Caco-2 (cell line): ENCODE data around the gene CNR1. TPM values are rescaled to one million over a fixed set of nuclear protein-coding genes. Genes with fewer than 3 reads are reported as not detected.

Experiments
- BruUV-seq: library from RNA; stranded (reverse); fragments of 400-500 nt; replicated peaks from 2 replicates; lab custom pipeline; 2021; lab: Mats Ljungman, UMichigan
- CTCF ChIA-PET: fragments of 300-600 bp; sonication (Branson Sonifier 250); formaldehyde crosslinking; loops from one replicate; lab custom pipeline; 2022; ENCODE audit warnings: antibody characterized with exemption; lab: Charles Lee
- POLR2A ChIA-PET: fragments of 300-600 bp; sonication (Branson Sonifier 250); formaldehyde crosslinking; loops from one replicate; lab custom pipeline; 2022; ENCODE audit warnings: antibody characterized with exemption; lab: Charles Lee
- DNase-seq, 2 experiments: peaks; one replicate each; pipeline versions ENCODE4 v3.0.0 to v3.0.0-alpha.2; 2020 to 2022
- H3K27me3 ChIP-seq: replicated peaks from 2 replicates; pipeline ENCODE4 v1.6.0; 2011; ENCODE audit warnings: low read length; ENCODE audit not compliant: control insufficient read depth, insufficient read depth
- H3K36me3 ChIP-seq: 2 replicates; pipeline ENCODE4 v1.5.1; 2011; ENCODE audit warnings: low read length; ENCODE audit not compliant: control insufficient read depth, insufficient read depth
- H3K4me1 ChIP-seq: fragments of 250-450 bp; sonication (Bioruptor Pico); 2 replicates; pipeline ENCODE4 v1.5.1; 2020; ENCODE audit warnings: mild to moderate bottlenecking
- H3K4me3 ChIP-seq: 2 replicates; pipeline ENCODE4 v1.5.1; 2011; ENCODE audit warnings: low read depth, mild to moderate bottlenecking, control low read depth, low read length
- H3K9me3 ChIP-seq: fragments of 250-450 bp; sonication (Bioruptor Pico); 2 replicates; pipeline ENCODE4 v1.5.1; 2020; ENCODE audit warnings: mild to moderate bottlenecking, moderate library complexity
- H3K27ac Mint-ChIP-seq: one replicate; pipeline ENCODE4 v1.8.0; 2022; ENCODE audit warnings: mixed read lengths; ENCODE audit not compliant: unreplicated experiment
- H3K27me3 Mint-ChIP-seq: one replicate; pipeline ENCODE4 v1.8.0; 2022; ENCODE audit warnings: mixed read lengths; ENCODE audit not compliant: insufficient read depth, unreplicated experiment
- H3K36me3 Mint-ChIP-seq: one replicate; pipeline ENCODE4 v1.8.0; 2022; ENCODE audit warnings: mild to moderate bottlenecking, mixed read lengths; ENCODE audit not compliant: insufficient read depth, unreplicated experiment
- H3K4me1 Mint-ChIP-seq: one replicate; pipeline ENCODE4 v1.8.0; 2022; ENCODE audit warnings: low read depth, mixed read lengths; ENCODE audit not compliant: unreplicated experiment
- H3K4me3 Mint-ChIP-seq: one replicate; pipeline ENCODE4 v1.8.0; 2022; ENCODE audit warnings: mild to moderate bottlenecking, moderate library complexity, mixed read lengths; ENCODE audit not compliant: unreplicated experiment
- H3K9me3 Mint-ChIP-seq: one replicate; pipeline ENCODE4 v1.8.0; 2022; ENCODE audit warnings: mixed read lengths; ENCODE audit not compliant: unreplicated experiment
- intact Hi-C: fragments of 100-400 bp; cut with micrococcal nuclease; formaldehyde crosslinking; loops from one replicate; pipeline ENCODE4 v1.10.0; 2022; ENCODE audit not compliant: unreplicated experiment
- total RNA-seq: library from RNA; stranded (reverse); gene quantifications from 2 replicates; pipeline ENCODE4 v1.2.3, GENCODE V29; 2022
- TF ChIP-seq, protein P1 (sequence below), 2 experiments: fragments of 200-600 bp in 1 of 2; IDR thresholded peaks; 1 replicate in 1 of 2; 2 replicates in 1 of 2; pipeline versions ENCODE4 v1.5.1 to v1.8.0; 2011 to 2022; ENCODE audit warnings: antibody characterized with exemption in 1 of 2, control low read depth in 1 of 2, inconsistent platforms in 1 of 2, low read depth in 1 of 2, low read length in 1 of 2, mild to moderate bottlenecking in 1 of 2, moderate library complexity in 1 of 2; ENCODE audit not compliant: insufficient read depth in 1 of 2, severe bottlenecking in 1 of 2, unreplicated experiment in 1 of 2

The CNR1 gene
- total RNA-seq, 1 experiment from 2014 or later, result not detected

- Histone ChIP-seq H3K36me3 (no peaks in the 10 kb centered on the region), H3K9me3 (no peaks in the 10 kb centered on the region), H3K27me3 (no peaks in the 10 kb centered on the region), H3K4me1 (no peaks in the 10 kb centered on the region), H3K4me3 (no peak overlapping the region)
- TF ChIP-seq, protein P1, sequence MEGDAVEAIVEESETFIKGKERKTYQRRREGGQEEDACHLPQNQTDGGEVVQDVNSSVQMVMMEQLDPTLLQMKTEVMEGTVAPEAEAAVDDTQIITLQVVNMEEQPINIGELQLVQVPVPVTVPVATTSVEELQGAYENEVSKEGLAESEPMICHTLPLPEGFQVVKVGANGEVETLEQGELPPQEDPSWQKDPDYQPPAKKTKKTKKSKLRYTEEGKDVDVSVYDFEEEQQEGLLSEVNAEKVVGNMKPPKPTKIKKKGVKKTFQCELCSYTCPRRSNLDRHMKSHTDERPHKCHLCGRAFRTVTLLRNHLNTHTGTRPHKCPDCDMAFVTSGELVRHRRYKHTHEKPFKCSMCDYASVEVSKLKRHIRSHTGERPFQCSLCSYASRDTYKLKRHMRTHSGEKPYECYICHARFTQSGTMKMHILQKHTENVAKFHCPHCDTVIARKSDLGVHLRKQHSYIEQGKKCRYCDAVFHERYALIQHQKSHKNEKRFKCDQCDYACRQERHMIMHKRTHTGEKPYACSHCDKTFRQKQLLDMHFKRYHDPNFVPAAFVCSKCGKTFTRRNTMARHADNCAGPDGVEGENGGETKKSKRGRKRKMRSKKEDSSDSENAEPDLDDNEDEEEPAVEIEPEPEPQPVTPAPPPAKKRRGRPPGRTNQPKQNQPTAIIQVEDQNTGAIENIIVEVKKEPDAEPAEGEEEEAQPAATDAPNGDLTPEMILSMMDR (IDR thresholded peaks at IDR 0.05; ENCODE audit: insufficient read depth in 1 of 2, low read depth in 1 of 2, low read length in 1 of 2, severe bottlenecking in 1 of 2, unreplicated experiment in 1 of 2), result no peak
- Mint-ChIP-seq H3K4me3 (no peak overlapping the region), H3K27ac (no peak overlapping the region), H3K36me3 (no peaks in the 10 kb centered on the region), H3K4me1 (no peaks in the 10 kb centered on the region), H3K27me3 (peaks cover 6% of the 10 kb centered on the region), H3K9me3 (no peaks in the 10 kb centered on the region)
- ChIA-PET CTCF (no interaction called here), POLR2A (no interaction called here)
- no TSS peak for BruUV-seq
- intact Hi-C loops, result no loop called here
- no peak for DNase-seq
These were observed 58.9 kb downstream of the CNR1 start for GRCh38 chr6:88107241-88107640.

DNA sequence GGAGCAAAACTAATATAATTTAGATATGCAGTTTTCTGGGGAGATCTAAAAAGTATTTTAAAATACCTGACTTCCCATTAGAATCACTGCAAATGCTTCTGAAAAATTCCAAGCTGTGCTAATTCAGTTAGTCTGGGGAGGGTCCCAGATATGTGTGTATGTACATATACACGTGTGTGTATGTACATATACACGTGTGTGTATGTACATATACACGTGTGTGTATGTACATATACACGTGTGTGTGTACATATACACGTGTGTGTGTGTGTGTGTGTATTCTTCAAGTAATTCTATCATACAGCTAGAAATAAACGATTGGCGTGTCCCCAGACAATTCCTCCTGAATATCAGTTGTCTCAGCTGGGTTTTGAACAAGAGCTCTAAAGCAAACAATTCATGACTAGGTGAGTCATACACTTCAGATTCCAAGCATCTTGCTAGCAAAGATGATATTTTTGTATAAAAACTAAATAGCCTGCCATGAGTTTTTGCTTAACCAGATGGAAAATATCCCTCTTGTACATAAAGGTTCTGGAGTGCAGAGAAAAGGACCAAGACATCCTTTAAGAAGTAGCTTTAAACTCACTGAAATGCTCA, 60.3 kb downstream of the CNR1 start:
- TF ChIP-seq, protein P1 (IDR thresholded peaks at IDR 0.05; ENCODE audit: insufficient read depth in 1 of 2, low read depth in 1 of 2, low read length in 1 of 2, severe bottlenecking in 1 of 2, unreplicated experiment in 1 of 2), result no peak
- ChIA-PET CTCF (no interaction called here), POLR2A (no interaction called here)
- Mint-ChIP-seq H3K36me3 (no peaks in the 10 kb centered on the region), H3K27me3 (peaks cover 6% of the 10 kb centered on the region), H3K9me3 (no peaks in the 10 kb centered on the region), H3K4me1 (no peaks in the 10 kb centered on the region), H3K27ac (no peak overlapping the region), H3K4me3 (no peak overlapping the region)
- Histone ChIP-seq H3K36me3 (no peaks in the 10 kb centered on the region), H3K4me1 (no peaks in the 10 kb centered on the region), H3K4me3 (no peak overlapping the region), H3K27me3 (no peaks in the 10 kb centered on the region), H3K9me3 (no peaks in the 10 kb centered on the region)
- DNase-seq, result no peak
- intact Hi-C loops, result no loop called here
- no TSS peak for BruUV-seq

Other genes starting within 250 kb of the CNR1 start
- gene SPACA1, start 118.5 kb downstream of the CNR1 start, total RNA-seq, result not detected in 2 replicates